Mesendoderm (in vitro differentiated cells): ENCODE results near the gene ABCB9.
A peak's percentile ranks its signal among the peaks of the same experiment; 100 is the strongest.
"Not testable (repeated sequence)": the region's sequence is repeated elsewhere in the genome, so short reads cannot be mapped to it uniquely, and the experiment has no call there.

ENCODE experiments used
- DNase-seq: peaks from one replicate; pipeline ENCODE4 v3.0.0; 2013
- H2AK5ac ChIP-seq: 2 replicates; pipeline ENCODE4 v1.6.1; 2013; ENCODE audit warnings: low read length, inconsistent platforms
- H2BK120ac ChIP-seq: 2 replicates; pipeline ENCODE4 v1.6.1; 2013; ENCODE audit warnings: low read depth, mild to moderate bottlenecking, low read length, moderate library complexity, mixed read lengths
- H2BK15ac ChIP-seq: replicated peaks from 2 replicates; pipeline ENCODE4 v1.6.1; 2013; ENCODE audit warnings: low read depth, mild to moderate bottlenecking, moderate library complexity
- H2BK5ac ChIP-seq: 2 replicates; pipeline ENCODE4 v1.6.1; 2013; ENCODE audit warnings: low read length, inconsistent platforms
- H3K18ac ChIP-seq: 2 replicates; pipeline ENCODE4 v1.6.1; 2013; ENCODE audit warnings: mild to moderate bottlenecking, low read length, mixed read lengths
- H3K23ac ChIP-seq: one replicate; pipeline ENCODE4 v1.6.1; 2013; ENCODE audit warnings: low read length
- H3K27ac ChIP-seq: 2 replicates; pipeline ENCODE4 v1.5.1; 2013; ENCODE audit warnings: low read depth, mild to moderate bottlenecking, inconsistent platforms, low read length, moderate library complexity
- H3K27me3 ChIP-seq: 2 replicates; pipeline ENCODE4 v1.6.1; 2013; ENCODE audit warnings: low read length, control low read depth, mild to moderate bottlenecking, inconsistent platforms; ENCODE audit not compliant: insufficient read depth, poor library complexity
- H3K36me3 ChIP-seq: 2 replicates; pipeline ENCODE4 v1.6.1; 2013; ENCODE audit warnings: low read length, inconsistent platforms; ENCODE audit not compliant: control insufficient read depth, insufficient read depth
- H3K4ac ChIP-seq: one replicate; pipeline ENCODE4 v1.6.1; 2013; ENCODE audit warnings: low read depth, mild to moderate bottlenecking, low read length, moderate library complexity
- H3K4me1 ChIP-seq: 2 replicates; pipeline ENCODE4 v1.6.1; 2013; ENCODE audit warnings: low read depth, low read length, inconsistent platforms; ENCODE audit not compliant: control insufficient read depth
- H3K4me2 ChIP-seq: 2 replicates; pipeline ENCODE4 v1.6.1; 2013; ENCODE audit warnings: low read length
- H3K4me3 ChIP-seq: 2 replicates; pipeline ENCODE4 v1.5.1; 2013; ENCODE audit warnings: mild to moderate bottlenecking, low read length
- H3K56ac ChIP-seq: one replicate; pipeline ENCODE4 v1.6.1; 2013; ENCODE audit warnings: low read length
- H3K79me1 ChIP-seq: 2 replicates; pipeline ENCODE4 v1.6.1; 2013; ENCODE audit warnings: low read length, inconsistent platforms
- H3K79me2 ChIP-seq: 2 replicates; pipeline ENCODE4 v1.6.1; 2013; ENCODE audit warnings: mild to moderate bottlenecking, low read length; ENCODE audit not compliant: control insufficient read depth, insufficient read depth
- H3K9ac ChIP-seq: 2 replicates; pipeline ENCODE4 v1.6.1; 2013; ENCODE audit warnings: low read length, inconsistent platforms
- H4K5ac ChIP-seq: one replicate; pipeline ENCODE4 v1.6.1; 2013; ENCODE audit warnings: low read length
- H4K8ac ChIP-seq: one replicate; pipeline ENCODE4 v1.6.1; 2013; ENCODE audit warnings: low read depth, mild to moderate bottlenecking, control low read depth, low read length, moderate library complexity
- WGBS: extraction: QIAGEN DNeasy Blood & Tissue Kit; methylation state at CpG from one replicate; pipeline ENCODE4 v1.1.7; 2013; ENCODE audit warnings: low lambda C conversion rate, missing lambda C conversion rate; ENCODE audit not compliant: insufficient coverage; ENCODE audit errors: extremely low coverage; 5-methylcytosine and 5-hydroxymethylcytosine counted together

Gene ABCB9

GRCh38 chr12:122894193-122895121 lies 71.8 kb downstream of the ABCB9 start:
- Histone ChIP-seq H3K23ac (no peak overlapping the region), H3K4me2 (peak overlapping the region; percentile 82), H3K4me3 (no peak overlapping the region), H3K79me1 (peaks cover 10% of the 10 kb centered on the region), H3K27me3 (no peaks in the 10 kb centered on the region), H2BK15ac (no peak overlapping the region), H3K9ac (no peak overlapping the region), H3K79me2 (peaks cover 2% of the 10 kb centered on the region), H2BK5ac (no peak overlapping the region), H2AK5ac (no peak overlapping the region), H3K36me3 (no peaks in the 10 kb centered on the region), H3K27ac (no peak overlapping the region), H4K5ac (no peak overlapping the region), H3K4me1 (peaks cover 7% of the 10 kb centered on the region), H3K4ac (no peak overlapping the region), H2BK120ac (no peak overlapping the region), H3K56ac (no peak overlapping the region), H3K18ac (no peak overlapping the region), H4K8ac (no peak overlapping the region)
- WGBS = no CpG with 5 or more reads among the region's 15 CpGs
- DNase-seq = peak; percentile 56

DNA sequence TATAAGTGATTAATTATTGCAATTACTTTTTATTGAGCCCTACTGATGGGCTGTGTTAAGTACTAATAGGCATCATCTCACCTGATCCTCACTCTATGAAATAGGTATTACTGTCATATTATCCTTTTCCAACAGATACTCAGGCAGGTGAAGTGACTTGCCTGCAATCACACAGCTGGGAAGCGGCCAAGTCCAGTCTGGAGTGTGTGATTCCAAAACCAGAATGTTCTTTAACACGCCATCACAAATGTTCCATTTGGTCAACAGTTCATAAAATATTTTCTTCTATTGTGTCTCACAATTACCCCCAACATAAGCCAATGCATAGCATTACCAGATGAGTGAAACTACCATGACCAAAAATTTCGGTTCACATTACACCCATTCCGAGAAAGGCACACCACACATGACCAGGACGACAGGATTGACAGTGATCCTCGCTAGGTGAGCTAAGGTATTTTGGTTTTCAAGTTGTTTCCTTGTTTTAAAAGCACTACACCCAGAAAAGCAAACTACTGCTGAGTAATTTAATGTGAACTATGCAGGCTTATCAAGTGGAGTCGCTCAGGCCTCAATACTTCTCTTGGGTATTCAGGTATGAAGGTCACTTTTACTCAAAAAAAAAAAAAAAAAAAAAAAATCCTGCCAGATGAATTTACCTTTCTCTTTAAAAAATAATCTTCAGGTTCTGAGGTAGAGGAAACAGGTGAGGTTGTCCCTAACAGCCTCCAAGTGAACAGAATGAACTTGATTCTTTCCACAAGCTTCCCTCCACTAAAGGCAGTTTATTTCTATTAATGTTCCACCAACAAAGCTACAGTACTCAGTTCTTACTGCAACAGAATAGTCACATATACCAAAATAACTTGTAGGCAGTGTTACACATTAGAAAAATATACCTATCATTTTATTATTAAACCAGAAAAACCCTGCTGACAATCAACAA lies 72.8 kb downstream of the ABCB9 start:
- Histone ChIP-seq H3K23ac (no peak overlapping the region), H4K5ac (no peak overlapping the region), H3K4me2 (no peak overlapping the region), H2BK5ac (no peak overlapping the region), H2BK15ac (no peak overlapping the region), H3K9ac (no peak overlapping the region), H3K36me3 (no peaks in the 10 kb centered on the region), H3K56ac (no peak overlapping the region), H3K4me1 (peaks cover 8% of the 10 kb centered on the region), H3K4ac (no peak overlapping the region), H2AK5ac (no peak overlapping the region), H2BK120ac (no peak overlapping the region), H3K79me2 (peaks cover 2% of the 10 kb centered on the region), H4K8ac (no peak overlapping the region), H3K18ac (no peak overlapping the region), H3K27me3 (no peaks in the 10 kb centered on the region), H3K4me3 (no peak overlapping the region), H3K27ac (no peak overlapping the region), H3K79me1 (peaks cover 14% of the 10 kb centered on the region)
- no peak for DNase-seq
- WGBS = no CpG with 5 or more reads among the region's 7 CpGs

GRCh38 chr12:122892724-122893123 lies 73.5 kb downstream of the ABCB9 start:
- not testable (repeated sequence) for H2BK15ac ChIP-seq, DNase-seq, H3K27me3 ChIP-seq, H3K18ac ChIP-seq, H3K79me2 ChIP-seq, H3K4me3 ChIP-seq, H2BK5ac ChIP-seq, H4K8ac ChIP-seq, H3K27ac ChIP-seq, H3K23ac ChIP-seq, H3K4ac ChIP-seq, H4K5ac ChIP-seq, H3K36me3 ChIP-seq, H2BK120ac ChIP-seq, H3K56ac ChIP-seq, H3K4me2 ChIP-seq, H3K9ac ChIP-seq, H2AK5ac ChIP-seq
- no CpG with 5 or more reads among the region's 9 CpGs for WGBS
- Histone ChIP-seq H3K4me1 (peaks cover 10% of the 10 kb centered on the region), H3K79me1 (peaks cover 14% of the 10 kb centered on the region)

DNA sequence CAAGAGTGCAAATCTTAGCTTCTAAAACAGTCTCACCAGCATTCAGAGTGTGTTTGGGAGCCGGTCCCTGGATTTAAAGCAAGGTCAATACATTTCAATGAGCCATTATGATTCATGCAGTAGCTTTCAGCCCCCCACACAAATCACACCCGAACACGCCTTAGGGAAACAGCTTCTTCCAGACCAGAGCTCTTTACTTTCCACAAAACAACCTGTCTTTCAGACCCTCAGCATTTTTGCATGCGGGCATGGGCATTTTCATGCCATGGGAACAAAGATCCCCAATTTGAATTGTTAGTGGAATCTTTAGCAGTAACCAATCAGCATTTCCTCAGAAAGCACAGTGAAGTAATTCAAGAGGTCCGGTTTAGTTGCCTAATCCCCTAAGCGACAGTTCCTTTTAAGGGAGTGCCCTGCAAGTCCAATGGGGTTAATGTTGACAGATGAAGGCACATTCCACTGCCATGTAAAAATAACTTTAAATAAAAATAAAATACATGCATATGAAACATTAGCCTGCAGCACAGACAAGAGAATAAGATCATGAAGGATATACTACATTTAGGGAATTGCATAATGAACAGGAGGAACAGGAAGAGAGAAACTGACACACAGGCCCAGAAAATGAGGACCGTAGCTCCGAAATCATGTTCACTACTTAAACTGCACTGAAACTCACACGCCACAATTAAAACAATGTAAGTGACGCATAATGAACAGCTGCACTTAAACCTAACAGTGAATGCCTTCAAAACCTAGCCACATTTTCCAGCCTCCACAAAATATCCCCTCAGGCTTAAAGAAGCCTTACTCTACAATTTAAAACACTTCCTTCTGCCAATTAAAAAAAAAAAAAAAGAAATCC lies 74.4 kb downstream of the ABCB9 start:
- H3K27me3 ChIP-seq = no peaks in the 10 kb centered on the region
- H3K4ac ChIP-seq = no peak overlapping the region
- H3K27ac ChIP-seq = no peak overlapping the region
- H3K9ac ChIP-seq = no peak overlapping the region
- H2AK5ac ChIP-seq = no peak overlapping the region
- no peak overlapping the region for H2BK5ac ChIP-seq
- no peak overlapping the region for H4K8ac ChIP-seq
- H3K79me2 ChIP-seq = peaks cover 2% of the 10 kb centered on the region
- no peak overlapping the region for H3K56ac ChIP-seq
- H3K4me3 ChIP-seq = no peak overlapping the region
- H2BK15ac ChIP-seq = no peak overlapping the region
- no peak overlapping the region for H4K5ac ChIP-seq
- peak; percentile 67 for DNase-seq
- whole genome bisulfite sequencing = no CpG with 5 or more reads among the region's 10 CpGs
- H3K23ac ChIP-seq = no peak overlapping the region
- H3K4me2 ChIP-seq = peak overlapping the region; percentile 8
- peaks cover 10% of the 10 kb centered on the region for H3K4me1 ChIP-seq
- H3K36me3 ChIP-seq = no peaks in the 10 kb centered on the region
- H3K18ac ChIP-seq = no peak overlapping the region
- H3K79me1 ChIP-seq = peaks cover 20% of the 10 kb centered on the region
- no peak overlapping the region for H2BK120ac ChIP-seq

GRCh38 chr12:122889761-122890520 lies 76.3 kb downstream of the ABCB9 start:
- H3K4me2 ChIP-seq = no peak overlapping the region
- no peak overlapping the region for H3K23ac ChIP-seq
- H3K27ac ChIP-seq = no peak overlapping the region
- H3K36me3 ChIP-seq = no peaks in the 10 kb centered on the region
- H3K4ac ChIP-seq = no peak overlapping the region
- H3K4me1 ChIP-seq = peaks cover 9% of the 10 kb centered on the region
- no peak overlapping the region for H4K8ac ChIP-seq
- no CpG with 5 or more reads among the region's 13 CpGs for WGBS
- H3K56ac ChIP-seq = no peak overlapping the region
- H3K79me2 ChIP-seq = peaks cover 2% of the 10 kb centered on the region
- DNase-seq = no peak
- H3K18ac ChIP-seq = no peak overlapping the region
- peaks cover 17% of the 10 kb centered on the region for H3K79me1 ChIP-seq
- no peak overlapping the region for H2AK5ac ChIP-seq
- H3K9ac ChIP-seq = no peak overlapping the region
- no peak overlapping the region for H2BK5ac ChIP-seq
- H2BK120ac ChIP-seq = no peak overlapping the region
- H4K5ac ChIP-seq = no peak overlapping the region
- H3K27me3 ChIP-seq = no peaks in the 10 kb centered on the region
- H2BK15ac ChIP-seq = no peak overlapping the region
- no peak overlapping the region for H3K4me3 ChIP-seq
